Panc1 (cell line): ENCODE measurements around the gene CD274. TPM values are rescaled to one million over a fixed set of nuclear protein-coding genes. Genes with fewer than 3 reads are reported as not detected.

Experiments
- ATAC-seq: fragments of 200-7000 bp; cut with Tn5 transposase; 2 replicates; pipeline ENCODE4 v1.9.1; 2020; ENCODE audit warnings: mild to moderate bottlenecking, moderate library complexity
- BruUV-seq: library from RNA; stranded (reverse); fragments of 400-500 nt; replicated peaks from 2 replicates; lab custom pipeline; 2021; lab: Mats Ljungman, UMichigan
- CTCF ChIA-PET: fragments of 300-600 bp; sonication (Branson Sonifier 250); formaldehyde crosslinking; loops from one replicate; lab custom pipeline; 2022; ENCODE audit warnings: antibody characterized with exemption; lab: Charles Lee
- POLR2A ChIA-PET: fragments of 300-600 bp; sonication (Branson Sonifier 250); formaldehyde crosslinking; loops from one replicate; lab custom pipeline; 2022; ENCODE audit warnings: antibody characterized with exemption; lab: Charles Lee
- DNase-seq: peaks from one replicate; pipeline ENCODE4 v3.0.0-alpha.2; 2010; ENCODE audit warnings: low read depth, low spot score
- H3K27ac ChIP-seq: 2 replicates; pipeline ENCODE4 v1.5.1; 2011; ENCODE audit warnings: mild to moderate bottlenecking, low read length, inconsistent platforms
- H3K27me3 ChIP-seq: fragments of 200-500 bp; sonication (Bioruptor generic); 2 replicates; pipeline ENCODE4 v1.6.0; 2014; ENCODE audit warnings: low read length, inconsistent platforms; ENCODE audit not compliant: control insufficient read depth, insufficient read depth
- H3K36me3 ChIP-seq: fragments of 200-500 bp; sonication (Bioruptor generic); 2 replicates; pipeline ENCODE4 v1.5.1; 2014; ENCODE audit warnings: inconsistent platforms, mild to moderate bottlenecking, low read length, moderate library complexity; ENCODE audit not compliant: control insufficient read depth, insufficient read depth
- H3K4me1 ChIP-seq: 2 replicates; pipeline ENCODE4 v1.5.1; 2011; ENCODE audit warnings: inconsistent platforms, mild to moderate bottlenecking, low read length, moderate library complexity; ENCODE audit not compliant: control insufficient read depth, insufficient read depth
- H3K4me3 ChIP-seq, 2 experiments: 2 replicates each; pipeline ENCODE4 v1.5.1; 2011 to 2012; ENCODE audit warnings: low read depth in 2 of 2, low read length in 2 of 2, mild to moderate bottlenecking in 2 of 2, inconsistent platforms in 1 of 2, moderate library complexity in 1 of 2
- H3K9me3 ChIP-seq: fragments of 200-500 bp; sonication (Bioruptor generic); 2 replicates; pipeline ENCODE4 v1.5.1; 2014; ENCODE audit warnings: low read depth, mild to moderate bottlenecking, inconsistent platforms, low read length, moderate library complexity; ENCODE audit not compliant: control insufficient read depth, insufficient read depth
- POLR2AphosphoS5 ChIP-seq: IDR thresholded peaks from 2 replicates; pipeline ENCODE4 v1.6.1; 2012; ENCODE audit warnings: mild to moderate bottlenecking, low read depth, low read length, moderate library complexity
- SIN3A ChIP-seq: IDR thresholded peaks from 2 replicates; pipeline ENCODE4 v1.6.1; 2012; ENCODE audit warnings: low read depth, mild to moderate bottlenecking, low read length, moderate library complexity, borderline replicate concordance; ENCODE audit not compliant: insufficient read depth
- TCF7L2 ChIP-seq: IDR thresholded peaks from 2 replicates; pipeline ENCODE4 v1.6.1; 2011; ENCODE audit warnings: mild to moderate bottlenecking, low read depth, low read length, inconsistent platforms
- in situ Hi-C: cut with HindIII; loops from 2 replicates; pipeline ENCODE4 v1.10.0; 2016; ENCODE audit warnings: low sequenced_read_pairs, low pct_unique_long_range_greater_than_20kb
- intact Hi-C: fragments of 100-400 bp; cut with micrococcal nuclease; formaldehyde crosslinking; loops from one replicate; pipeline ENCODE4 v1.10.0; 2022; ENCODE audit not compliant: unreplicated experiment
- total RNA-seq: library from RNA; stranded (reverse); gene quantifications from one replicate; pipeline ENCODE4 v1.2.1, GENCODE V29; 2021; ENCODE audit not compliant: unreplicated experiment
- TF ChIP-seq, protein P1 (sequence below), 2 experiments: IDR thresholded peaks; 2 replicates each; pipeline ENCODE4 v1.6.1; 2011 to 2012; ENCODE audit warnings: low read depth in 2 of 2, control low read depth in 1 of 2, low read length in 1 of 2, mild to moderate bottlenecking in 1 of 2, moderate library complexity in 1 of 2; ENCODE audit not compliant: insufficient read depth in 1 of 2
- TF ChIP-seq, protein P2 (sequence below): fragments of 450-650 bp; IDR thresholded peaks from 2 replicates; pipeline ENCODE4 v1.5.1; 2017; ENCODE audit warnings: mild to moderate bottlenecking

The CD274 gene
- total RNA-seq, 1 experiment from 2014 or later = 0.21 TPM

DNA sequence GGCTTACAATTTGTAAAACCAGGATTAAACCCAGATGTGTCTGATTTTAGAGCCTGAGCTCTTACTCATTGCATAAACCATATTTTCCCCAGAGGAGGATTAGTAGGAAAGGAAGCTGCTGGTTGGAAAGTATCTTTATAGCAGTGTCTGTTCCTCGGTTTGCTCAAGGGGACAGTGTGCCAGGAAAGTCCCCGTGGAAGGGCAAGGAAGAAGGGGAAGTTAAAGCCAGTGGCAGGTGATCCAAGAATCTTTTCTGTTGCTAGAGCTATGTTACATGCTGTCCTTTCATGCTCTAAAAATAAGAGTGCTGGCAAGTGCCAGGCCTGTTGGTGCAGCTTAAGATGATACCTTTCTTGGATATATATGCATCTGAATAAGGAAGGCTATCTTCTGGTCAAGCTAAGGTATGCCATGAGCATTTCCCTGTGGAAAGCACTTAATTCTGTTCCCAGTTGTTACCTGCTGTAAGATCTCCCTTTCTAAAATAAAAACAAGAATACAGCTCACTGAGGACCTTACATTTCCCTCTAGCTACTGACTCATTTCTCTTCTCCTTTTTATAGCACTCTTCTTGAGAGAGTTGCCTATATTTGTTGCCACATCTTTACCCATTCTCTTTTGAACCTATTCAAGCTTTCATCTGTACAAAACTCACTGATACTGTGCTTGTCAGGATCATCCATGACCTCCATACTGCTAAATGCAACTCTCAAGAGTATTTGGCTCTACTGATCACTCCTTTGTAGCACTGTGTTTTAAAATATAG is 68.0 kb downstream of the CD274 start:
- no peaks in the 10 kb centered on the region for H3K4me1 ChIP-seq
- no peaks in the 10 kb centered on the region for H3K36me3 ChIP-seq
- ATAC-seq (no peak), DNase-seq (no peak)
- ChIA-PET CTCF (no interaction called here), POLR2A (no interaction called here)
- no peak overlapping the region for H3K4me3 ChIP-seq
- in situ Hi-C loops (no loop called here), intact Hi-C loops (no loop called here)
- no TSS peak for BruUV-seq
- H3K27ac ChIP-seq = no peak overlapping the region
- TF ChIP-seq SIN3A = no peak
- no peak for TF ChIP-seq TCF7L2
- TF ChIP-seq, protein P1, sequence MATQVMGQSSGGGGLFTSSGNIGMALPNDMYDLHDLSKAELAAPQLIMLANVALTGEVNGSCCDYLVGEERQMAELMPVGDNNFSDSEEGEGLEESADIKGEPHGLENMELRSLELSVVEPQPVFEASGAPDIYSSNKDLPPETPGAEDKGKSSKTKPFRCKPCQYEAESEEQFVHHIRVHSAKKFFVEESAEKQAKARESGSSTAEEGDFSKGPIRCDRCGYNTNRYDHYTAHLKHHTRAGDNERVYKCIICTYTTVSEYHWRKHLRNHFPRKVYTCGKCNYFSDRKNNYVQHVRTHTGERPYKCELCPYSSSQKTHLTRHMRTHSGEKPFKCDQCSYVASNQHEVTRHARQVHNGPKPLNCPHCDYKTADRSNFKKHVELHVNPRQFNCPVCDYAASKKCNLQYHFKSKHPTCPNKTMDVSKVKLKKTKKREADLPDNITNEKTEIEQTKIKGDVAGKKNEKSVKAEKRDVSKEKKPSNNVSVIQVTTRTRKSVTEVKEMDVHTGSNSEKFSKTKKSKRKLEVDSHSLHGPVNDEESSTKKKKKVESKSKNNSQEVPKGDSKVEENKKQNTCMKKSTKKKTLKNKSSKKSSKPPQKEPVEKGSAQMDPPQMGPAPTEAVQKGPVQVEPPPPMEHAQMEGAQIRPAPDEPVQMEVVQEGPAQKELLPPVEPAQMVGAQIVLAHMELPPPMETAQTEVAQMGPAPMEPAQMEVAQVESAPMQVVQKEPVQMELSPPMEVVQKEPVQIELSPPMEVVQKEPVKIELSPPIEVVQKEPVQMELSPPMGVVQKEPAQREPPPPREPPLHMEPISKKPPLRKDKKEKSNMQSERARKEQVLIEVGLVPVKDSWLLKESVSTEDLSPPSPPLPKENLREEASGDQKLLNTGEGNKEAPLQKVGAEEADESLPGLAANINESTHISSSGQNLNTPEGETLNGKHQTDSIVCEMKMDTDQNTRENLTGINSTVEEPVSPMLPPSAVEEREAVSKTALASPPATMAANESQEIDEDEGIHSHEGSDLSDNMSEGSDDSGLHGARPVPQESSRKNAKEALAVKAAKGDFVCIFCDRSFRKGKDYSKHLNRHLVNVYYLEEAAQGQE (IDR thresholded peaks at IDR 0.05; ENCODE audit: insufficient read depth in 1 of 2, low read depth in 2 of 2, low read length in 1 of 2) = no peak
- TF ChIP-seq, protein P2, sequence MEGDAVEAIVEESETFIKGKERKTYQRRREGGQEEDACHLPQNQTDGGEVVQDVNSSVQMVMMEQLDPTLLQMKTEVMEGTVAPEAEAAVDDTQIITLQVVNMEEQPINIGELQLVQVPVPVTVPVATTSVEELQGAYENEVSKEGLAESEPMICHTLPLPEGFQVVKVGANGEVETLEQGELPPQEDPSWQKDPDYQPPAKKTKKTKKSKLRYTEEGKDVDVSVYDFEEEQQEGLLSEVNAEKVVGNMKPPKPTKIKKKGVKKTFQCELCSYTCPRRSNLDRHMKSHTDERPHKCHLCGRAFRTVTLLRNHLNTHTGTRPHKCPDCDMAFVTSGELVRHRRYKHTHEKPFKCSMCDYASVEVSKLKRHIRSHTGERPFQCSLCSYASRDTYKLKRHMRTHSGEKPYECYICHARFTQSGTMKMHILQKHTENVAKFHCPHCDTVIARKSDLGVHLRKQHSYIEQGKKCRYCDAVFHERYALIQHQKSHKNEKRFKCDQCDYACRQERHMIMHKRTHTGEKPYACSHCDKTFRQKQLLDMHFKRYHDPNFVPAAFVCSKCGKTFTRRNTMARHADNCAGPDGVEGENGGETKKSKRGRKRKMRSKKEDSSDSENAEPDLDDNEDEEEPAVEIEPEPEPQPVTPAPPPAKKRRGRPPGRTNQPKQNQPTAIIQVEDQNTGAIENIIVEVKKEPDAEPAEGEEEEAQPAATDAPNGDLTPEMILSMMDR = no peak
- no peak for TF ChIP-seq POLR2AphosphoS5
- H3K9me3 ChIP-seq = no peaks in the 10 kb centered on the region
- H3K27me3 ChIP-seq = no peaks in the 10 kb centered on the region

DNA sequence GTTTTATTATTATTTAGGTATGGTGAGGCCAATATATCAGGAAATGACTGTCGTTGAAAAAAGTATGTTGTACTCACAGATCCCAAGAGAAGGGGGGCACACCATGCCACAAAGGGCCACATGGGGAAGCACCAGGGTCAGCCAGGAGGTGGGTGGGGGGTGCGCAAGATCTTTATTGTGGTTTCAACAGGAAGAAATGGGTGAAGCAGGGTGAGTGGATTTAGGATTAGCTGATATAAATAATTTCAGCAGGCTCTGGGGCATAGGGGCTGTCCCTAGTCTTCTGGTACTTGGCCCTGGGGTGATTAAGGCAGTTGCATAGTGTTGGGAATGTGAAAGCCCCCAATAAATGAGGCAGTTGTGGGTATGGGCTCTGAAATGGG is 68.6 kb downstream of the CD274 start:
- TF ChIP-seq POLR2AphosphoS5 = no peak
- TF ChIP-seq, protein P2 = no peak
- TF ChIP-seq, protein P1 (IDR thresholded peaks at IDR 0.05; ENCODE audit: insufficient read depth in 1 of 2, low read depth in 2 of 2, low read length in 1 of 2) = no peak
- TF ChIP-seq TCF7L2 = no peak
- no peak for TF ChIP-seq SIN3A
- Histone ChIP-seq H3K4me1 (no peaks in the 10 kb centered on the region), H3K36me3 (no peaks in the 10 kb centered on the region), H3K4me3 (no peak overlapping the region), H3K27me3 (no peaks in the 10 kb centered on the region), H3K27ac (no peak overlapping the region), H3K9me3 (no peaks in the 10 kb centered on the region)
- ATAC-seq = no peak
- ChIA-PET CTCF (no interaction called here), POLR2A (no interaction called here)
- intact Hi-C loops = no loop called here
- BruUV-seq = no TSS peak
- in situ Hi-C loops = no loop called here
- no peak for DNase-seq
